GM18526 (cell line): Measurements from ENCODE around the gene ARFGAP2.

ENCODE experiments used
- POLR2A ChIP-seq: IDR thresholded peaks from 3 replicates; pipeline ENCODE4 v1.6.1; 2011; ENCODE audit not compliant: insufficient read length; ENCODE audit errors: extremely low read depth

The ARFGAP2 gene

GRCh38 chr11:47161134-47161854, 15.4 kb downstream of the ARFGAP2 start:
- TF ChIP-seq POLR2A: no peak

DNA sequence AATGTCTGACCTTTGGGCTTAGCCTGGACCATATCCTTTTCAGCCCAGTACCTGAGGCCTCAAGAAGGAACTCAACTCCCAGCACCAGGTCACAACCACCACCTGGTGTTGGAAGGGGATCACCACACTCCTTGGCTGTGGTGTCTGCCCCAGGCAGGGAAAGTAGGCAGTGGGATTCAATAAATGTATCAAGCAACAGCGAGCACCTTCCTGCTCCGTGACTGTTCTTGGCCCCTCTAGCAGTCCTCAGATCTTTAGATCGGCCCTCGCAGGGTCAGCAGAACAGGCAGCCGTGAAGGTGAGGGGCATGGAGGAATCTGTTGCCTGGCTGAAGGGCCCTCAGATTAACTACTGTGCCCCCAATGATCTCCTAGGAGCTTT, 15.9 kb downstream of the ARFGAP2 start:
- no peak for TF ChIP-seq POLR2A

DNA sequence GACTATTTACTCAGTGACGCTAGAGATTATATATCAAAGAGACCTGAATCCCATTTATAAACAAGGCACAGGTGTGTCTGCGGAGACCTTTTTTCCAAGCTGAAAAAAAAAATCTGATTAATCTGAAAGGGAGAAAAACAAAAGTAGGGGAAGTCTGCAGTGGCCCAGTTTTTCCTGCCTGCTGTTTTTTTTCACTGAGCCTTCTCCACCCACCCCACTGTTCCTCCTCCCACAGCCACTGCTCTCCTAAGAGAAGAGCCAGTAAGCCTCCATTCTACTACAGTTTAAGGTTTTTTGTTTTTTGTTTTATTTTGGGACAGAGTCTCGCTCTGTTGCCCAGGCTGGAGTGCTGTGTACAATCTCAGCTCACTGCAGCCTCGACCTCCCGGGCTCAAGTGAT, 18.4 kb downstream of the ARFGAP2 start:
- no peak for TF ChIP-seq POLR2A

DNA sequence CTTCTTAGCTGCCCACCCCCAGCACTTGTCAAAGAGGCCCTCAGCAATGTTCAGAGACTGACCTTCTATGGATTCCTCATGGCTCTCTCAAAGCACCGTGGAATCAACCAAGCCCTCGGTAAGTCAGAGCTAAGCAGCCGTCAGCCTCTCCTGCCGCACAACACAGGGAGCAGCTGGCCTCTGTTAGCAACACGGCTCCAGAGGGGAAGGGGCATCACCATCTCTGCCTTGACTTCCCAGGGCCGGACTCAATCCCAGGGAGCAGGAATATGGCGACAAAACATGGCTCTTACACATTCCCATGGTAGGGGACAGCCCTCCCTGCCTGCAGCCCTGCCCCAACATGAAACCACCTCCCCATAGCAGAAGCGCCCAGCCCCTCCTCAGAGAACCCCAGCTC, 18.9 kb downstream of the ARFGAP2 start:
- no peak for TF ChIP-seq POLR2A

- no peak for TF ChIP-seq POLR2A
Observed at GRCh38 chr11:47156951-47157350, 19.7 kb downstream of the ARFGAP2 start.

DNA sequence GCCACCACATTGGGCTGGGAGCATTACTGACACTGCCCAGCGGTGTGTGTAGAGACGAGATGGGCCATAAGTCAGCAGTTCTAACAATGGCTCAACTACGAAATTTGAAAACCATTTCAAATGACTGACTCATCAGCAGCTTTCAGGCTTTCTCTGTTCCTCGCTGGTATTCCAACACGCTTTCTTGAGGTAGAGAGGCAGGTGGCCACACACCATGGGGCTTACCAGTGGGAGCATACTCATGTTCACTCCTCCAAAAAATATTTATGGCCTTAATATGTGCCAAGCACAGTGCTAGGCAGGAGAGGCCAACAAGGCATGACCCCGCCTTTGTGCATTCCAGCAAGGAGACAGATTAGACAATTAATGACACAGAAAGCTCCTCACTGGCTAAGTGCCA, 20.3 kb downstream of the ARFGAP2 start:
- TF ChIP-seq POLR2A: no peak

DNA sequence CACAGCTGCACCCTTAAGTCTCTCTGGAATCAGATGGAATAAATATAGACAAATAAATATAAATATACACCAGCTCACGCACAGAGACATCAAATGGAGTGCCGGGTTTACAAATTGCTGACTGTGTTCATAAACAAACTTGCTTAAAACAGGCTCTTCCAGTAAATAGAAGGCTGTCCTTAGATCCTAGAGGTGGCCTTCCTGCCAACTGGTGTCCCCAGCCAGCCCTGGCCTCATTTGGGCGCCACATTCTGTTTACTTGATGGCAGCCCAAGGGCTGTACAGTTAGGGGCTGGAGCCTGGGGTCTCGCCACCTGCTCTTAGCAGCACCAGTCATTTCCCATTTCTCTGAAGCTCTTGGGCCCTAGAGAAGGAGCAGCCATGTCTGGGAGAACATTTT, 20.8 kb downstream of the ARFGAP2 start:
- no peak for TF ChIP-seq POLR2A

GRCh38 chr11:47154616-47155570, 21.8 kb downstream of the ARFGAP2 start:
- TF ChIP-seq POLR2A: no peak

- TF ChIP-seq POLR2A: no peak
Observed at GRCh38 chr11:47152953-47153950, 23.4 kb downstream of the ARFGAP2 start.

- no peak for TF ChIP-seq POLR2A
Observed at GRCh38 chr11:47152126-47152952, 24.3 kb downstream of the ARFGAP2 start.

GRCh38 chr11:47149782-47150181, 26.9 kb downstream of the ARFGAP2 start:
- TF ChIP-seq POLR2A: no peak

GRCh38 chr11:47148903-47149531, 27.7 kb downstream of the ARFGAP2 start:
- no peak for TF ChIP-seq POLR2A

- TF ChIP-seq POLR2A: no peak
Observed at GRCh38 chr11:47148270-47148669, 28.4 kb downstream of the ARFGAP2 start.

DNA sequence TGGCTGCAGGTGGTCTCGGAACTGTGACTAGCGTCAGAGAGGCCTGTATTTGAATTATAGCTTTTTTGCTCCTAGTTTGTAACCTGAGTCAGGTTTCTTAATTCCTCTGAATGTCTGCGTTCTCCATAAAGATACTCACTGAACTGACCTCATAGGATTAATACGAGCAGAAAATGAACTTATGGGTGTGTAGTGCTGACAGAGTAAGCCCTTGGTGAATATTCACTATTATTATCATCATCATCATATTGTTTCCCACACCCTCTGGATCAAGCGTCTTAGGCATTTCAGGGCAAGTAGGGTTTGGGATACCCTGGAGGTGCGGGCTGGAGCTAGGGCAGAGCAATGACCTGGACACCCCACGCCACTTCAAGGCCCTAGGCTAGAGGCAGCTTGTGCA, 29.0 kb downstream of the ARFGAP2 start:
- no peak for TF ChIP-seq POLR2A

DNA sequence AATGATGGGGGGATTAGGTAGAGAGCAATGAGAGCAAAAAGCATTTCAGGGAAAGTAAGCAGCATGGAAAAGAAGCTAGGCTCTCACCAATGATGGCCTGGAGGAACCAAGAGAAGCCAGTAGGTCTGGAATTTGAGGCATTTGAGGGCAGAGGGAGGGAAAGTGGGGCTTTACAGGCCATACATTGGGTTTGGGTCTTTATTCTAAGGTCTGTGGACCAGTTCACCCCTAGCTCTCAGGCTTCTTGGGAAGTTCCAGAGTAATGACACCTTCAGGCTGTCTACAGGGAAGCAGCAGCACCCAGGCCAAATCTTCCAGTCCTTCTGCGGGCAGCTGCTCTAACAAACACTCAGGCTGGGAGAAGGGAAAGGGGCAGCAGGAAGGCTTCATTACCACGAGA, 29.4 kb downstream of the ARFGAP2 start:
- TF ChIP-seq POLR2A: no peak
